Esophagus (tissue), 2 donors: ENCODE measurements around the gene FOXL3. TPM values are rescaled to one million over a fixed set of nuclear protein-coding genes. Genes with fewer than 3 reads are reported as not detected.

ENCODE experiments used
- H3K27ac ChIP-seq, 2 donors: one replicate each; pipeline ENCODE4 v1.5.1; 2013; ENCODE audit warnings: low read depth in 2 of 2, mild to moderate bottlenecking in 2 of 2, inconsistent platforms in 1 of 2, low read length in 1 of 2, moderate library complexity in 1 of 2
- H3K27me3 ChIP-seq, 2 donors: one replicate each; pipeline ENCODE4 v1.6.1; 2013; ENCODE audit warnings: low read length in 2 of 2, control low read depth in 1 of 2, mild to moderate bottlenecking in 1 of 2; ENCODE audit not compliant: insufficient read depth in 2 of 2, control insufficient read depth in 1 of 2
- H3K36me3 ChIP-seq, 2 donors: one replicate each; pipeline ENCODE4 v1.6.1; 2013; ENCODE audit warnings: low read length in 1 of 2; ENCODE audit not compliant: control insufficient read depth in 2 of 2, insufficient read depth in 2 of 2
- H3K4me1 ChIP-seq, 2 donors: one replicate each; pipeline ENCODE4 v1.6.1; 2013; ENCODE audit warnings: low read length in 1 of 2; ENCODE audit not compliant: control insufficient read depth in 2 of 2, insufficient read depth in 2 of 2
- H3K4me3 ChIP-seq, 2 donors: one replicate each; pipeline ENCODE4 v1.5.1; 2013; ENCODE audit warnings: low read length in 2 of 2, mild to moderate bottlenecking in 2 of 2, low read depth in 1 of 2, moderate library complexity in 1 of 2
- H3K9me3 ChIP-seq, 2 donors: one replicate each; pipeline ENCODE4 v1.6.1; 2013; ENCODE audit warnings: mild to moderate bottlenecking in 2 of 2, low read depth in 1 of 2, low read length in 1 of 2, moderate library complexity in 1 of 2; ENCODE audit not compliant: control insufficient read depth in 2 of 2, insufficient read depth in 1 of 2
- WGBS, 2 donors: extraction: QIAGEN DNeasy Blood & Tissue Kit; methylation state at CpG; one replicate each; pipeline ENCODE4 v1.1.7; 2013; 5-methylcytosine and 5-hydroxymethylcytosine counted together
- polyA plus RNA-seq, 2 donors: library from polyadenylated mRNA; stranded (reverse); fragments of 200-250 nt; gene quantifications; one replicate each; pipeline ENCODE4 v1.2.3, GENCODE V29; 2013
- donor health status: healthy with polysubstance abuse.
- donor health status: Bipolar disorder and iron deficiency.

FOXL3 gene
- polyA plus RNA-seq, 2 donors, result not detected

- no peaks in the 10 kb centered on the region for H3K36me3 ChIP-seq
- no peaks in the 10 kb centered on the region for H3K27me3 ChIP-seq
- 80 to 90% methylated on average over 7 of the region's 7 CpGs for WGBS, 2 donors
- peaks cover 3 to 5% of the 10 kb centered on the region in 2 donors for H3K9me3 ChIP-seq
- H3K4me3 ChIP-seq, result no peak overlapping the region
- no peaks in the 10 kb centered on the region for H3K4me1 ChIP-seq
- H3K27ac ChIP-seq, result no peak overlapping the region
These were observed 16.6 kb upstream of the FOXL3 start for GRCh38 chr7:273327-273726.

DNA sequence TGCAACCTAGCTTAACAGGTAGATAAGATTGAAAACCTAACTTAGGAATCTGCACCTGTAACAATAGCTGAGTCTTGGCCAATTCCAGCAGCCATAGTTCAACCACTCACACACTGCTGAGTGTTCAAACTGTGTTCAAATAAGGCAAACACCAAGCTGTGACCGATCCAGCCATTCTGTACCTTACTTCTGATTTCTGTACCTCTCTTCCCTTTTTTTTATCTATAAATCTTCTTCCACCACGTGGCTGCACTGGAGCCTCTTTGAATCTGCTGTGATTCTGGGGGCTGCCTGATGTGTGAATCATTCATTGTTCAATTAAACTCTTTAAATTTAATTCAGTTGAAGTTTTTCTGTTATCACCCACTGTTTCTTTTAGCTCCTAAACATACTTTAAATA, 15.7 kb upstream of the FOXL3 start:
- 47 to 50% methylated on average over 2 of the region's 2 CpGs for WGBS, 2 donors
- H3K4me3 ChIP-seq, result no peak overlapping the region
- no peaks in the 10 kb centered on the region for H3K27me3 ChIP-seq
- no peaks in the 10 kb centered on the region for H3K36me3 ChIP-seq
- H3K9me3 ChIP-seq, result peaks cover 3 to 5% of the 10 kb centered on the region in 2 donors
- H3K4me1 ChIP-seq, result no peaks in the 10 kb centered on the region
- H3K27ac ChIP-seq, result no peak overlapping the region

- Histone ChIP-seq H3K9me3 (peaks cover 3 to 5% of the 10 kb centered on the region in 2 donors), H3K36me3 (no peaks in the 10 kb centered on the region), H3K27me3 (no peaks in the 10 kb centered on the region), H3K4me1 (no peaks in the 10 kb centered on the region), H3K27ac (no peak overlapping the region), H3K4me3 (no peak overlapping the region)
- WGBS, 2 donors, result 76 to 79% methylated on average over 10 of the region's 10 CpGs
These were observed 13.6 kb upstream of the FOXL3 start for GRCh38 chr7:276230-276835.

DNA sequence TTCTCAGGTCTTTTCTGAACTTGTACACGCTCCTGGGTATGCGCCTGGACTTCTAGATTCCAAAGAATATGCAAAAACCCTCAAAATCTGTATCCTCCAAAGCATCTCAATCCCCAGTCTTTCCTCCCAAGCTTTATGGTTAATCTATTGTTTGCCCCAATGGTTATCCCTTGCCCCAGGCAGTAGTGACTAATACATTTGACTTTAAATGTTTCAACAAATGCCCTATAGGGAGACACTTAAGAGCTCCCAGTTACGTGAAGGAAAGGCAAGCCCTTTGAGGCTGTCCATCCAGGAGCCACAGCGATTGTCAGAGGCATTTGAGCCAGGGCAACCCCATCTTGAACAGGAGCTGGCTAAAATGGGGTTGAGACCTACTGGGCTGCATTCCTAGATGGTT, 12.7 kb upstream of the FOXL3 start:
- H3K4me3 ChIP-seq, result no peak overlapping the region
- WGBS, 2 donors, result 82 to 86% methylated on average over 4 of the region's 4 CpGs
- H3K4me1 ChIP-seq, result no peaks in the 10 kb centered on the region
- no peaks in the 10 kb centered on the region for H3K27me3 ChIP-seq
- peaks cover 3 to 5% of the 10 kb centered on the region in 2 donors for H3K9me3 ChIP-seq
- H3K36me3 ChIP-seq, result no peaks in the 10 kb centered on the region
- no peak overlapping the region for H3K27ac ChIP-seq

- no peaks in the 10 kb centered on the region for H3K36me3 ChIP-seq
These were observed 11.9 kb upstream of the FOXL3 start for GRCh38 chr7:278081-278480.

GRCh38 chr7:279821-280220, 10.1 kb upstream of the FOXL3 start:
- H3K27me3 ChIP-seq, result no peaks in the 10 kb centered on the region

More at GRCh38 chr7:278081-278480, 11.9 kb upstream of the FOXL3 start:
- Histone ChIP-seq H3K27ac (no peak overlapping the region), H3K27me3 (no peaks in the 10 kb centered on the region), H3K9me3 (peaks cover 0 to 5% of the 10 kb centered on the region in 2 donors), H3K4me3 (no peak overlapping the region), H3K4me1 (no peaks in the 10 kb centered on the region)
- WGBS, 2 donors, result 79 to 88% methylated on average over 5 of the region's 5 CpGs

DNA sequence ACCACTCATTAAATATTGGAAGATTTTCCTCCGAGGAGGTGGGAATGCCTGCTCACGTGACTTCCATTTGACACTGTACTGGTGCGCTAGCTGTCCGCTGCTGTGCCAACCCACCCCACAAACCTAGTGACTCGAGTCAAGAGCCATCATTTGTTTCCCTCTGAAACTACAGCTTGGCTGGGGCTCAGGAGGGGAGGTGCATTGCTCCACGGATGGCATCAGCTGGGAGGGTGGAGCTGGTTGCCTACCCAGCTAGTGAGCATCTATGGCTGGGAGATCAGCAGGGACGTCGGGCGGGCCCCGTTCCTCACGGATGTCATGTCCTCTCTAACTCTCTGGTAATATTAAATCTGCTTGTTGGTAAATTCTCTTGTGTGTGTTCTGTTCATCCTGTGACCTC, 9.5 kb upstream of the FOXL3 start:
- Histone ChIP-seq H3K27me3 (peaks cover 0 to 3% of the 10 kb centered on the region in 2 donors), H3K4me1 (no peaks in the 10 kb centered on the region), H3K4me3 (no peak overlapping the region), H3K27ac (no peak overlapping the region), H3K36me3 (no peaks in the 10 kb centered on the region), H3K9me3 (peaks cover 0 to 5% of the 10 kb centered on the region in 2 donors)
- WGBS, 2 donors, result 71 to 76% methylated on average over 11 of the region's 11 CpGs

More at GRCh38 chr7:279821-280220, 10.1 kb upstream of the FOXL3 start:
- Histone ChIP-seq H3K9me3 (peaks cover 0 to 5% of the 10 kb centered on the region in 2 donors), H3K27ac (no peak overlapping the region), H3K4me1 (no peaks in the 10 kb centered on the region), H3K36me3 (no peaks in the 10 kb centered on the region), H3K4me3 (no peak overlapping the region)
- WGBS, 2 donors, result 79 to 84% methylated on average over 10 of the region's 10 CpGs

DNA sequence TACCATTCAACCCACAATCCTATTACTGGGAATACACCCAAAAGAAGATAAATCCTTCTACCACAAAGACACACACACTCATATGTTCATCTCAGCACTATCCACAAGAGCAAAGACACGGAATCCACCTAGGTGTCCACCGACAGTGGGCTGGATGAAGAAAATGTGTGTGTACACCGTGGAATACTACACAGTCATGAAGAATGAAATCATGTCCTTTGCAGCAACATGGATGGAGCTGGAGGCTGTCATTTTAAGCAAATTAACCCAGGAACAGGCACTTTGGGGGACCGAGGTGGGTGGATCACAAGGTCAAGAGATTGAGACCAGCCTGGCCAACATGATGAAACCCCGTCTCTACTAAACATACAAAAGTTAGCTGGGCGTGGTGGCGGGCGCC, 8.3 kb upstream of the FOXL3 start:
- Histone ChIP-seq H3K27me3 (peaks cover 0 to 3% of the 10 kb centered on the region in 2 donors), H3K27ac (no peak overlapping the region), H3K4me1 (no peaks in the 10 kb centered on the region), H3K36me3 (no peaks in the 10 kb centered on the region), H3K4me3 (no peak overlapping the region), H3K9me3 (peaks cover 0 to 1% of the 10 kb centered on the region in 2 donors)
- WGBS, 2 donors, result 92 to 96% methylated on average over 8 of the region's 8 CpGs

GRCh38 chr7:282621-283020, 7.3 kb upstream of the FOXL3 start:
- WGBS, 2 donors, result 93 to 94% methylated on average over 25 of the region's 25 CpGs
- no peaks in the 10 kb centered on the region for H3K9me3 ChIP-seq
- H3K36me3 ChIP-seq, result no peaks in the 10 kb centered on the region
- peaks cover 0 to 3% of the 10 kb centered on the region in 2 donors for H3K27me3 ChIP-seq
- no peaks in the 10 kb centered on the region for H3K4me1 ChIP-seq
- no peak overlapping the region for H3K27ac ChIP-seq
- no peak overlapping the region for H3K4me3 ChIP-seq
